ENCODE measurements around the gene PLBD2.

PLBD2 gene

GRCh38 chr12:113334786-113335539 is 23.4 kb upstream of the PLBD2 start, which contains the start of gene SLC8B1:
Gene SLC8B1 (minus strand): TSS chr12:113335109. CDS start chr12:113332878, 2,231 bp downstream.
- Histone ChIP-seq H3K27me3 (ENCODE audit: control insufficient read depth in 3 of 3, insufficient read depth in 3 of 3, low read depth in 1 of 3, low read length in 3 of 3) (peaks cover 2 to 10% (median 2%) of the 10 kb centered on the region in 3 experiments), H2AFZ (ENCODE audit: low read length) (peak within 1 kb of the TSS; percentile 94), H3K4me2 (ENCODE audit: insufficient read depth, low read length, poor library complexity, severe bottlenecking) (peak within 1 kb of the TSS; percentile 63), H3K9ac (ENCODE audit: low read depth, low read length, poor library complexity) (peak within 1 kb of the TSS; percentile 13), H3K4me3 (ENCODE audit: low read length in 2 of 2) (peak within 1 kb of the TSS; percentile 65 to 80), H3K18ac (ENCODE audit: low read length) (peak within 1 kb of the TSS; percentile 87), H3K4ac (ENCODE audit: low read length) (no peak within 1 kb of the TSS), H4K91ac (ENCODE audit: low read depth, low read length, poor library complexity) (no peak within 1 kb of the TSS), H2BK12ac (ENCODE audit: low read length) (no peak within 1 kb of the TSS), H2BK5ac (ENCODE audit: low read length) (no peak within 1 kb of the TSS), H3K9me3 (replicated peaks in 1 of 2; ENCODE audit: control insufficient read depth in 2 of 2, insufficient read depth in 1 of 2, low read depth in 1 of 2, low read length in 2 of 2) (peaks cover 0 to 5% of the 10 kb centered on the region in 2 donors), H2BK15ac (ENCODE audit: low read length) (no peak within 1 kb of the TSS), H3K4me1 (ENCODE audit: control insufficient read depth in 2 of 2, insufficient read depth in 1 of 2, low read depth in 1 of 2, low read length in 2 of 2) (peaks cover 2 to 3% of the 10 kb centered on the region in 2 donors), H3K23ac (ENCODE audit: low read depth, low read length, poor library complexity) (peak within 1 kb of the TSS; percentile 49), H3K27ac (replicated peaks; ENCODE audit: low read length) (no peak within 1 kb of the TSS), H3K36me3 (replicated peaks in 1 of 2; ENCODE audit: control insufficient read depth in 2 of 2, insufficient read depth in 2 of 2, low read length in 2 of 2) (no peaks in the 10 kb centered on the region), H2AK5ac (ENCODE audit: low read depth, low read length) (no peak within 1 kb of the TSS), H2BK120ac (ENCODE audit: low read depth, low read length) (no peak within 1 kb of the TSS), H3K14ac (ENCODE audit: low read length) (no peak within 1 kb of the TSS), H3K79me1 (ENCODE audit: low read depth, low read length) (no peaks in the 10 kb centered on the region), H4K8ac (ENCODE audit: low read depth, low read length) (no peak within 1 kb of the TSS)
- no CpG with 5 or more reads among the region's 62 CpGs for WGBS, 2 donors (ENCODE audit: extremely low coverage in 2 of 2, insufficient read length in 2 of 2, insufficient replicate concordance in 1 of 2)
- DNase-seq (ENCODE audit: low spot score): peak; percentile 83

DNA sequence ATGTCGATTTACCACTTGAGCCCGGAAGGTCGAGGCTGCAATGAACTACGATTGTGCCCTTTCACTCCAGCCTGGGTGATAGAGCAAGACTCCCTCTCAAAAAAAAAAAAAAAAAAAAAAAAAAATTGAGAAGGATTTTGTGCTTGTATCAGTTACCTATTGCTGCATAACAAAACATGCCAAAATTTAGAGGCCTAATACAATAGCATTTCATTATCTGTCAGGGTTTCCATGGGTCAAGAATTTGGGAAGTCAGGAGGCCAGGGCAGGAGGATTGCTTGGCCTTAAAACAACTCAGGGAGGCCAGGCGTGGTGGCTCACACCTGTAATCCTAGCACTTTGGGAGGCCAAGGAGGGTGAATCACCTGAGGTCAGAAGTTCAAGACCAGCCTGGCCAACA is 18.8 kb upstream of the PLBD2 start:
- no CpG with 5 or more reads among the region's 5 CpGs for WGBS, 2 donors (ENCODE audit: extremely low coverage in 2 of 2, insufficient read length in 2 of 2, insufficient replicate concordance in 1 of 2)
- no peak for DNase-seq (ENCODE audit: low spot score)
- no peak overlapping the region for H4K91ac ChIP-seq (ENCODE audit: low read depth, low read length, poor library complexity)
- no peaks in the 10 kb centered on the region for H3K36me3 ChIP-seq (replicated peaks in 1 of 2; ENCODE audit: control insufficient read depth in 2 of 2, insufficient read depth in 2 of 2, low read length in 2 of 2)
- no peak overlapping the region for H3K4me3 ChIP-seq (ENCODE audit: low read length in 2 of 2)
- no peak overlapping the region for H3K4ac ChIP-seq (ENCODE audit: low read length)
- no peak overlapping the region for H2BK15ac ChIP-seq (ENCODE audit: low read length)
- H3K23ac ChIP-seq (ENCODE audit: low read depth, low read length, poor library complexity): no peak overlapping the region
- no peak overlapping the region for H3K9ac ChIP-seq (ENCODE audit: low read depth, low read length, poor library complexity)
- no peaks in the 10 kb centered on the region for H3K79me1 ChIP-seq (ENCODE audit: low read depth, low read length)
- H2AK5ac ChIP-seq (ENCODE audit: low read depth, low read length): no peak overlapping the region
- no peak overlapping the region for H3K18ac ChIP-seq (ENCODE audit: low read length)
- no peak overlapping the region for H3K27ac ChIP-seq (replicated peaks; ENCODE audit: low read length)
- H2AFZ ChIP-seq (ENCODE audit: low read length): no peak overlapping the region
- no peak overlapping the region for H2BK5ac ChIP-seq (ENCODE audit: low read length)
- peaks cover 0 to 2% (median 2%) of the 10 kb centered on the region in 3 experiments for H3K27me3 ChIP-seq (ENCODE audit: control insufficient read depth in 3 of 3, insufficient read depth in 3 of 3, low read depth in 1 of 3, low read length in 3 of 3)
- H3K4me1 ChIP-seq (ENCODE audit: control insufficient read depth in 2 of 2, insufficient read depth in 1 of 2, low read depth in 1 of 2, low read length in 2 of 2): peaks cover under 1 to 1% of the 10 kb centered on the region in 2 donors
- H3K4me2 ChIP-seq (ENCODE audit: insufficient read depth, low read length, poor library complexity, severe bottlenecking): no peak overlapping the region
- no peak overlapping the region for H4K8ac ChIP-seq (ENCODE audit: low read depth, low read length)
- peaks cover 0 to 3% of the 10 kb centered on the region in 2 donors for H3K9me3 ChIP-seq (replicated peaks in 1 of 2; ENCODE audit: control insufficient read depth in 2 of 2, insufficient read depth in 1 of 2, low read depth in 1 of 2, low read length in 2 of 2)
- H2BK12ac ChIP-seq (ENCODE audit: low read length): no peak overlapping the region
- no peak overlapping the region for H3K14ac ChIP-seq (ENCODE audit: low read length)
- no peak overlapping the region for H2BK120ac ChIP-seq (ENCODE audit: low read depth, low read length)

- Histone ChIP-seq H3K18ac (ENCODE audit: low read length) (no peak overlapping the region), H3K14ac (ENCODE audit: low read length) (no peak overlapping the region), H3K9me3 (replicated peaks in 1 of 2; ENCODE audit: control insufficient read depth in 2 of 2, insufficient read depth in 1 of 2, low read depth in 1 of 2, low read length in 2 of 2) (peaks cover 0 to 3% of the 10 kb centered on the region in 2 donors), H2BK12ac (ENCODE audit: low read length) (no peak overlapping the region), H3K27me3 (ENCODE audit: control insufficient read depth in 3 of 3, insufficient read depth in 3 of 3, low read depth in 1 of 3, low read length in 3 of 3) (peaks cover 0 to 2% (median 0%) of the 10 kb centered on the region in 3 experiments), H3K36me3 (replicated peaks in 1 of 2; ENCODE audit: control insufficient read depth in 2 of 2, insufficient read depth in 2 of 2, low read length in 2 of 2) (no peaks in the 10 kb centered on the region), H3K23ac (ENCODE audit: low read depth, low read length, poor library complexity) (no peak overlapping the region), H2AFZ (ENCODE audit: low read length) (no peak overlapping the region), H4K91ac (ENCODE audit: low read depth, low read length, poor library complexity) (no peak overlapping the region), H3K4me3 (ENCODE audit: low read length in 2 of 2) (no peak overlapping the region), H4K8ac (ENCODE audit: low read depth, low read length) (no peak overlapping the region), H3K4ac (ENCODE audit: low read length) (no peak overlapping the region), H3K4me1 (ENCODE audit: control insufficient read depth in 2 of 2, insufficient read depth in 1 of 2, low read depth in 1 of 2, low read length in 2 of 2) (peaks cover 0 to 1% of the 10 kb centered on the region in 2 donors), H2AK5ac (ENCODE audit: low read depth, low read length) (no peak overlapping the region), H2BK15ac (ENCODE audit: low read length) (no peak overlapping the region), H3K4me2 (ENCODE audit: insufficient read depth, low read length, poor library complexity, severe bottlenecking) (no peak overlapping the region), H3K79me1 (ENCODE audit: low read depth, low read length) (no peaks in the 10 kb centered on the region), H3K27ac (replicated peaks; ENCODE audit: low read length) (no peak overlapping the region), H3K9ac (ENCODE audit: low read depth, low read length, poor library complexity) (no peak overlapping the region), H2BK120ac (ENCODE audit: low read depth, low read length) (no peak overlapping the region), H2BK5ac (ENCODE audit: low read length) (no peak overlapping the region)
- DNase-seq (ENCODE audit: low spot score): no peak
- WGBS, 2 donors (ENCODE audit: extremely low coverage in 2 of 2, insufficient read length in 2 of 2, insufficient replicate concordance in 1 of 2): no CpG with 5 or more reads among the region's 3 CpGs
Observed at GRCh38 chr12:113340061-113340460, 18.3 kb upstream of the PLBD2 start.

- no peak overlapping the region for H4K8ac ChIP-seq (ENCODE audit: low read depth, low read length)
- no peak overlapping the region for H2BK5ac ChIP-seq (ENCODE audit: low read length)
- H2BK15ac ChIP-seq (ENCODE audit: low read length): no peak overlapping the region
- peaks cover 0 to 2% (median 0%) of the 10 kb centered on the region in 3 experiments for H3K27me3 ChIP-seq (ENCODE audit: control insufficient read depth in 3 of 3, insufficient read depth in 3 of 3, low read depth in 1 of 3, low read length in 3 of 3)
- peaks cover 0 to 3% of the 10 kb centered on the region in 2 donors for H3K9me3 ChIP-seq (replicated peaks in 1 of 2; ENCODE audit: control insufficient read depth in 2 of 2, insufficient read depth in 1 of 2, low read depth in 1 of 2, low read length in 2 of 2)
- no peaks in the 10 kb centered on the region for H3K4me1 ChIP-seq (ENCODE audit: control insufficient read depth in 2 of 2, insufficient read depth in 1 of 2, low read depth in 1 of 2, low read length in 2 of 2)
- no peaks in the 10 kb centered on the region for H3K79me1 ChIP-seq (ENCODE audit: low read depth, low read length)
- no CpG with 5 or more reads among the region's 6 CpGs for WGBS, 2 donors (ENCODE audit: extremely low coverage in 2 of 2, insufficient read length in 2 of 2, insufficient replicate concordance in 1 of 2)
- H3K18ac ChIP-seq (ENCODE audit: low read length): peak overlapping the region; percentile 11
- no peak overlapping the region for H4K91ac ChIP-seq (ENCODE audit: low read depth, low read length, poor library complexity)
- no peak overlapping the region for H3K4ac ChIP-seq (ENCODE audit: low read length)
- H3K9ac ChIP-seq (ENCODE audit: low read depth, low read length, poor library complexity): no peak overlapping the region
- H3K4me3 ChIP-seq (ENCODE audit: low read length in 2 of 2): no peak overlapping the region
- no peak overlapping the region for H3K14ac ChIP-seq (ENCODE audit: low read length)
- no peak overlapping the region for H3K23ac ChIP-seq (ENCODE audit: low read depth, low read length, poor library complexity)
- H3K4me2 ChIP-seq (ENCODE audit: insufficient read depth, low read length, poor library complexity, severe bottlenecking): no peak overlapping the region
- DNase-seq (ENCODE audit: low spot score): no peak
- H3K36me3 ChIP-seq (replicated peaks in 1 of 2; ENCODE audit: control insufficient read depth in 2 of 2, insufficient read depth in 2 of 2, low read length in 2 of 2): no peaks in the 10 kb centered on the region
- no peak overlapping the region for H2BK12ac ChIP-seq (ENCODE audit: low read length)
- no peak overlapping the region for H3K27ac ChIP-seq (replicated peaks; ENCODE audit: low read length)
- no peak overlapping the region for H2BK120ac ChIP-seq (ENCODE audit: low read depth, low read length)
- H2AFZ ChIP-seq (ENCODE audit: low read length): no peak overlapping the region
- H2AK5ac ChIP-seq (ENCODE audit: low read depth, low read length): no peak overlapping the region
Observed at GRCh38 chr12:113341535-113341934, 16.9 kb upstream of the PLBD2 start.

Measured in neuronal stem cell (in vitro differentiated cells).